NCI-H2107 treated with DMSO at 0.1 percent for 48 hours (cell line): ENCODE measurements around the gene DNAH8.
"Not testable (repeated sequence)": the region's sequence is repeated elsewhere in the genome, so short reads cannot be mapped to it uniquely, and the experiment has no call there.

Experiments used
- DNase-seq: peaks from one replicate; lab custom pipeline; 2025; ENCODE audit not compliant: unreplicated experiment; lab: John Stamatoyannopoulos, UW

The DNAH8 gene

GRCh38 chr6:38882157-38882556 is 167.0 kb downstream of the DNAH8 start:
- no peak for DNase-seq

DNA sequence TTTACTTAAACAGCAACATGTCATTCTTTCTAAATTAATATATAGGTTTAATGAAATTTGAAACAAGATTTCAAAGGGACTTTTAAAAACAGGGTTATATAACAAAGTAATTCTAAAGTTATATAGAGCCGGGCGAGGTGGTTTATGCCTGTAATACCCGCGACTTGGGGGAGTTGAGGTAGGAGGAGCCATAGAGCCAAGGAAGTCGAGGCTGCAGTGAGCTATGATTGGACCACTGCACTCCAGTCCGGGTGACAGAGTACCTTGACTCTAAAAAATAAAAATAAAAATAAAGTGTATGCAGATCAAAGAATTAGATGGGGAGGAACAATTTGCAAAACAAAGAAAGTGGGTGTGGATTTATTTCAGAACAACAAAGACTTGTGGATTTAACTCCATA is 182.4 kb downstream of the DNAH8 start:
- no peak for DNase-seq

GRCh38 chr6:38901802-38902522 is 186.9 kb downstream of the DNAH8 start:
- DNase-seq = no peak

DNA sequence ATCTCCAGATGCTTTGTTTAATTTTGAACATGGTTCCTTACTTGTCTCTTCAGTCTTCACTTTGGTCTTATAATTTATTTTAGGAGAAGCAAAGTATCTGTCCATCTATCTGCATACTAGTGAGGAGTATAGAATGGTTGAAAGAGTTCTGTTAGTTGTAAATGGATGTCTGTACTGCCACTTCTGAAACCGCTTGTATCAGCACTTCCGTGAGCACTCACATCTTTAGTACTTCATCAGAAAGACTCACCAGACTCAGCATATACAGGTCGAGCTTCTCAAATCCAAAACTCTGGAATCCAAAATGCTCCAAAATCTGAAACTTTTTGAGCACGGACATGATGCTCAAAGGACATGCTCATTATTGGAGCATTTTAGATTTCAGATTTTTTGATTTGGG is 191.5 kb downstream of the DNAH8 start:
- no peak for DNase-seq

- DNase-seq = no peak
Measured at GRCh38 chr6:38907264-38907663, 192.2 kb downstream of the DNAH8 start.

- peak; percentile 4 for DNase-seq
Measured at GRCh38 chr6:38909015-38909730, 194.1 kb downstream of the DNAH8 start.

DNA sequence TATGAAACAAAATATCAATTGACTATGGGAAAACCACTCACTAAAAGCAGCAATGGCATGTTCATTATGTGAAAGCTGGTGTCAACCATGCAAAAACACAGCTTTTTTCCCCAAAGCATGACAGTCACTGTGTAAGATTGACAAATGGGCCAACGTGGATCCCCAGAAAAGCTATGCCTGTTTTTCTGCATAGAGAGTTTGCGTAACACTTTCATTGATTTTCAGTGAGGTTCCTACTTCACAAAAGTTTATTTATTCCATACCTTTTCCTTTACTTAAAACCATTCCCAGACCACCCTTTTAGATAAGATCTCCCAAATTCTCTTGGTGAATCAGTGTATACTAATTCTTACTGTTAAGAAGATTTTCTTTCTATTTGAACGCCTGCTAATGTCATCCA is 195.1 kb downstream of the DNAH8 start:
- DNase-seq = no peak

DNA sequence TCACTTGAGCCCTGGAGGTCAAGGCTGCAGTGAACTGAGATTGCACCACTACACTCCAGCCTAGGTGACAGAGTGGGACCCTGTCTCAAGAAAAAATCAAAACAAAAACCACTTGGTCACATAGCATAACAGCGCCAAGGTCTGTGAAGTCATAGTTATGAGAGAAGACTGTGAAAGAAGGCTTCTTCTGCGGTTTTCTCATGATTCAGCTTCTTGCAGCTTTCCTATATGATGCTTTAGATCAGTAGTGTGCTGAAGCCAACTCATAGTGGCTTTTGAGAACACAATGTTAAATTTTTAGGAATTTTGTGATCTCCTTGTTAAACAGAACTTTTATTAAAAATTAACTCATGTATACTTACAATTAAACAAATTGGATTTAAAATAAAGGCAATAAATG is 197.3 kb downstream of the DNAH8 start:
- DNase-seq = no peak

GRCh38 chr6:38915205-38915925 is 200.3 kb downstream of the DNAH8 start:
- no peak for DNase-seq

GRCh38 chr6:38921540-38921939 is 206.4 kb downstream of the DNAH8 start:
- DNase-seq = not testable (repeated sequence)

GRCh38 chr6:38924791-38925509 is 209.8 kb downstream of the DNAH8 start:
- no peak for DNase-seq

- no peak for DNase-seq
Measured at GRCh38 chr6:38929560-38929959, 214.4 kb downstream of the DNAH8 start.

DNA sequence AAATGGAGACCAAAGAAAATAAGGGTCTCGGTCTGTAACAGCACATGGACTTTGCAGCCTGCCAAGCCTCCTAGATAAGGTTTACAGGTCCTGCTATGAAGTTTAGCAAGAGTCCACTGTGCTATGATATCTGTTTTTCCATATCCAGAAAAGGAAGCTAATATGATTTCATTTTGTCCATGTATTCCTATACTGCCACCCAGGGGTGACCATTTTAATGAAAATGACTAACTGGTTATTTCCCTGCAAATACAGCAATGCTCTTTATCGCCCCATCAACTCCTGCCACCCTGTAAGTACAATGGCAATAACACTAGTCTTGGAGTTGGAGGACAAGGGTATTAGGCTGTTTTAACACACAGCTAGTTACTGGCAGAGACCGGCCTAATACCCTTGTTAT is 218.3 kb downstream of the DNAH8 start:
- no peak for DNase-seq

GRCh38 chr6:38935051-38935450 is 219.9 kb downstream of the DNAH8 start:
- no peak for DNase-seq

DNA sequence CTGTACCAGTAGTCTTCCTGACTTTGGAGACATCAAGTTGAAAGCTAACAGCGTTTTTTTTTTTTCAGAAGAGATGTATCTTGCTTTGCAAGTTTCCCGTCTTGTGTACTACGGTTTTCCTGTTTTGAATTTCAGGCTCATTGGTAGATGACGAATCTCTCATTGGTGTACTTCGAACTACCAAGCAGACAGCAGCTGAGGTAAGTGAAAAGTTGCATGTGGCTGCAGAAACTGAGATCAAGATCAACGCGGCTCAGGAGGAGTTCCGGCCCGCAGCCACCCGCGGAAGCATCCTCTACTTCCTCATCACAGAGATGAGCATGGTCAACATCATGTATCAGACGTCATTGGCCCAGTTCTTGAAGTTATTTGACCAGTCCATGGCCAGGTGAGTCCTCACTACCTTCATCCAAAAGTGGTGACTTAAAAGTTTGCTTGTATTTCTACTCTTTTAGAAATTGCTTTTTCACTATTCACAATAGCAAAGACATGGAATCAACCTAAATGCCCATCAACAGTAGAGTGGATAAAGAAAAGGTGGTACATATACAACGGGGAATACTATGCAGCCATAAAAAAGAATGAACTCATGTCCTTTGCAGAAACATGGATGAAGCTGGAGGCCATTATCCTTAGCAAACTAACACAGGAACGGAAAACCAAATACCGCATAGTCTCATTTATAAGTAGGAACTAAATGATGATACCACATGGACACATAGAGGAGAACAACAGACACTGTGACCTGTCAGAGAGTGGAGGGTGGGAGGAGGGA is 222.9 kb downstream of the DNAH8 start:
- no peak for DNase-seq

GRCh38 chr6:38938741-38939140 is 223.6 kb downstream of the DNAH8 start:
- no peak for DNase-seq

DNA sequence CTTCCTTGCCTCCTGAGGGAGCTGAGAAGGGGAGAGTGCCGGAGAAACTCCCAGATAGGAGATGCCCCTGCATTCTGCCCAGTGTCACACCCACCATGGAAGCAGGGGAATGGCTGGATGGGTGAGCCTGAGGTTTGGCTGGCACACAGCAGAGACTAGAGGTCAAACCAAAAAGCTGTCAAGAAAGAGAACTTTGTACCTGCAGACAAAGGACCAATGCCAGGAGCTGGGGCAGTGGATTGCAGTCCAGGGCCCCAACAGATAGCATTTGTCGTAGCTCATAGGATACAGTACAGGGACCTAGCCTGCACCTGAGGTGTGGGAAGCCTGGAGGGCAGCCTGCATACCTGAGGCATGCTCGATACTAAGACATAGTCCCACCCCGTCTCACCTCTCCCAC is 227.3 kb downstream of the DNAH8 start:
- DNase-seq = no peak

GRCh38 chr6:38942965-38943364 is 227.9 kb downstream of the DNAH8 start:
- no peak for DNase-seq

GRCh38 chr6:38943964-38944363 is 228.9 kb downstream of the DNAH8 start:
- no peak for DNase-seq

DNA sequence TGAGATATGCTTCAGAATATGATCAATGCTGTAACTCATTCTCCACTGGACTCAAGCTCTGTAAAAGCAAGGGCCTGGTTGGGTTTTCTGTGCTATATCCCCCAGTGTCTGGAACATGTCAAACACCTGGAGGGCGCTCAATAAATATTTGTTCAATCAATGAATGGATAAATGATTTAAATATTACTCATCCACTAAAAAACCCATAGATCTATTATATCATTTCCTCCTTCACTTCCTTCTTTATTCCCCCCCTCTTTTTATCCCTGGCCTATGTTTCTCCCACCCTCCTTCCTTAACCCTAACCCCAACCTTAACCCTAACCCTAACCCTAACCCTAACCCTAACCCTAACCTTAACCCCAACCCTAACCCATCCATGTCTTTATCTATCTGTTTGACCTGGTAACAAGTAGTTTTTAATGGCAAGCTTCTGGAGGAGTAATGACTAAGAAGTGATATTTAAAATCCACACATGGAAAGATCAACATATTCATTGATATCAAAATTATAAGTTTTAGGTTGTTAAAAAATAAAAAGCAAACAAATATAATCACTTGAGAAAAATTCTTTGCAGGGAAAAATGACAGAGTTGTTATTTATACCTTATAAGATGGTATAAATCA is 229.7 kb downstream of the DNAH8 start:
- no peak for DNase-seq
